IgD-negative memory B cell (primary cell): Measurements from ENCODE around the gene SPACA4. TPM values are rescaled to one million over a fixed set of nuclear protein-coding genes. Genes with fewer than 3 reads are reported as not detected.
"Not testable (repeated sequence)": the region's sequence is repeated elsewhere in the genome, so short reads cannot be mapped to it uniquely, and the experiment has no call there.

ENCODE experiments used
- H3K27ac Mint-ChIP-seq, 3 donors: one replicate each; pipeline ENCODE4 v1.8.0; 2020 to 2022; ENCODE audit warnings: mild to moderate bottlenecking in 3 of 3, mixed read lengths in 3 of 3, moderate library complexity in 1 of 3
- H3K27me3 Mint-ChIP-seq: one replicate; pipeline ENCODE4 v1.8.0; 2021; ENCODE audit warnings: mixed read lengths
- H3K36me3 Mint-ChIP-seq: one replicate; pipeline ENCODE4 v1.8.0; 2020; ENCODE audit warnings: mild to moderate bottlenecking, mixed read lengths
- H3K4me1 Mint-ChIP-seq, 3 donors: one replicate each; pipeline ENCODE4 v1.8.0; 2020 to 2022; ENCODE audit warnings: mixed read lengths in 3 of 3, mild to moderate bottlenecking in 1 of 3
- H3K4me3 Mint-ChIP-seq, 4 donors: one replicate each; pipeline ENCODE4 v1.8.0; 2020 to 2022; ENCODE audit warnings: mild to moderate bottlenecking in 4 of 4, mixed read lengths in 4 of 4, moderate library complexity in 3 of 4
- H3K9me3 Mint-ChIP-seq, 3 donors: one replicate each; pipeline ENCODE4 v1.8.0; 2020 to 2021; ENCODE audit warnings: mixed read lengths in 3 of 3, mild to moderate bottlenecking in 1 of 3
- polyA plus RNA-seq: library from polyadenylated mRNA; unstranded; fragments of 300-500 nt; fragmentation: Illumina TruSeq; gene quantifications from one replicate; pipeline ENCODE4 v1.2.3, GENCODE V29; 2021

Gene SPACA4
- not detected for polyA plus RNA-seq

- peak within 1 kb of the TSS in 1 of 3 donors; percentile 71 for H3K27ac Mint-ChIP-seq
- H3K27me3 Mint-ChIP-seq, result peaks cover 2% of the 10 kb centered on the region
- H3K36me3 Mint-ChIP-seq, result no peaks in the 10 kb centered on the region
- H3K4me1 Mint-ChIP-seq, result peaks cover 4 to 6% (median 4%) of the 10 kb centered on the region in 3 donors
- H3K9me3 Mint-ChIP-seq, result no peaks in the 10 kb centered on the region
- peak within 1 kb of the TSS in 1 of 4 donors; percentile 33 for H3K4me3 Mint-ChIP-seq
These were observed at the start of gene SPACA4 for GRCh38 chr19:48606463-48607358. Gene SPACA4, plus strand, starts transcription at chr19:48606742. Its CDS starts 237 bp downstream, at chr19:48606979.

- H3K27ac Mint-ChIP-seq, result no peak overlapping the region
- no peak overlapping the region for H3K4me3 Mint-ChIP-seq
- H3K9me3 Mint-ChIP-seq, result no peaks in the 10 kb centered on the region
- peaks cover 22% of the 10 kb centered on the region for H3K27me3 Mint-ChIP-seq
- H3K4me1 Mint-ChIP-seq, result peaks cover 0 to 4% (median 0%) of the 10 kb centered on the region in 3 donors
- no peaks in the 10 kb centered on the region for H3K36me3 Mint-ChIP-seq
These were observed 49.7 kb upstream of the SPACA4 start for GRCh38 chr19:48556825-48557224.

- H3K36me3 Mint-ChIP-seq, result no peaks in the 10 kb centered on the region
- H3K4me3 Mint-ChIP-seq, result no peak overlapping the region
- no peaks in the 10 kb centered on the region for H3K9me3 Mint-ChIP-seq
- H3K4me1 Mint-ChIP-seq, result peaks cover 0 to 4% (median 0%) of the 10 kb centered on the region in 3 donors
- peaks cover 21% of the 10 kb centered on the region for H3K27me3 Mint-ChIP-seq
- H3K27ac Mint-ChIP-seq, result no peak overlapping the region
These were observed 48.4 kb upstream of the SPACA4 start for GRCh38 chr19:48558018-48558684.

- Mint-ChIP-seq H3K4me1 (peaks cover 0 to 3% (median 0%) of the 10 kb centered on the region in 3 donors), H3K4me3 (no peak overlapping the region), H3K27ac (no peak overlapping the region), H3K36me3 (no peaks in the 10 kb centered on the region), H3K9me3 (no peaks in the 10 kb centered on the region), H3K27me3 (peaks cover 19% of the 10 kb centered on the region)
These were observed 46.4 kb upstream of the SPACA4 start for GRCh38 chr19:48560095-48560530.

GRCh38 chr19:48561412-48561811 lies 45.1 kb upstream of the SPACA4 start:
- H3K27ac Mint-ChIP-seq, result no peak overlapping the region
- H3K4me1 Mint-ChIP-seq, result peaks cover 0 to 3% (median 0%) of the 10 kb centered on the region in 3 donors
- H3K4me3 Mint-ChIP-seq, result no peak overlapping the region
- H3K36me3 Mint-ChIP-seq, result no peaks in the 10 kb centered on the region
- H3K27me3 Mint-ChIP-seq, result peaks cover 11% of the 10 kb centered on the region
- H3K9me3 Mint-ChIP-seq, result no peaks in the 10 kb centered on the region

- H3K27ac Mint-ChIP-seq, result no peak overlapping the region
- H3K27me3 Mint-ChIP-seq, result peaks cover 22% of the 10 kb centered on the region
- no peaks in the 10 kb centered on the region for H3K36me3 Mint-ChIP-seq
- no peak overlapping the region for H3K4me3 Mint-ChIP-seq
- no peaks in the 10 kb centered on the region for H3K9me3 Mint-ChIP-seq
- peaks cover 0 to 2% (median 0%) of the 10 kb centered on the region in 3 donors for H3K4me1 Mint-ChIP-seq
These were observed 41.5 kb upstream of the SPACA4 start for GRCh38 chr19:48565090-48565489.

GRCh38 chr19:48568345-48568886 lies 38.1 kb upstream of the SPACA4 start:
- Mint-ChIP-seq H3K9me3 (no peaks in the 10 kb centered on the region), H3K4me3 (no peak overlapping the region), H3K36me3 (no peaks in the 10 kb centered on the region), H3K4me1 (peaks cover 0 to 1% (median 0%) of the 10 kb centered on the region in 3 donors), H3K27ac (no peak overlapping the region), H3K27me3 (peaks cover 21% of the 10 kb centered on the region)

- no peak overlapping the region for H3K4me3 Mint-ChIP-seq
- peaks cover 0 to 5% (median 2%) of the 10 kb centered on the region in 3 donors for H3K4me1 Mint-ChIP-seq
- H3K9me3 Mint-ChIP-seq, result no peaks in the 10 kb centered on the region
These were observed 36.7 kb upstream of the SPACA4 start for GRCh38 chr19:48569814-48570213.

GRCh38 chr19:48571378-48572162 lies 35.0 kb upstream of the SPACA4 start:
- peaks cover 21% of the 10 kb centered on the region for H3K27me3 Mint-ChIP-seq
- H3K9me3 Mint-ChIP-seq, result no peaks in the 10 kb centered on the region
- no peak overlapping the region for H3K27ac Mint-ChIP-seq
- no peak overlapping the region for H3K4me3 Mint-ChIP-seq
- H3K4me1 Mint-ChIP-seq, result peaks cover 0 to 4% (median 2%) of the 10 kb centered on the region in 3 donors
- no peaks in the 10 kb centered on the region for H3K36me3 Mint-ChIP-seq

More at GRCh38 chr19:48569814-48570213, 36.7 kb upstream of the SPACA4 start:
- no peak overlapping the region for H3K27ac Mint-ChIP-seq
- H3K27me3 Mint-ChIP-seq, result peaks cover 21% of the 10 kb centered on the region
- H3K36me3 Mint-ChIP-seq, result no peaks in the 10 kb centered on the region

- no peaks in the 10 kb centered on the region for H3K9me3 Mint-ChIP-seq
- peaks cover 11% of the 10 kb centered on the region for H3K27me3 Mint-ChIP-seq
- H3K4me3 Mint-ChIP-seq, result no peak overlapping the region
- no peak overlapping the region for H3K27ac Mint-ChIP-seq
- H3K4me1 Mint-ChIP-seq, result peaks cover 0 to 6% (median 2%) of the 10 kb centered on the region in 3 donors
- no peaks in the 10 kb centered on the region for H3K36me3 Mint-ChIP-seq
These were observed 33.4 kb upstream of the SPACA4 start for GRCh38 chr19:48573163-48573505.

- peak overlapping the region in 1 of 3 donors; percentile 23 for H3K27ac Mint-ChIP-seq
- H3K4me1 Mint-ChIP-seq, result peaks cover 0 to 6% (median 2%) of the 10 kb centered on the region in 3 donors
- no peaks in the 10 kb centered on the region for H3K36me3 Mint-ChIP-seq
- peaks cover 2% of the 10 kb centered on the region for H3K27me3 Mint-ChIP-seq
- no peak overlapping the region for H3K4me3 Mint-ChIP-seq
- peaks cover 0 to 1% (median 0%) of the 10 kb centered on the region in 3 donors for H3K9me3 Mint-ChIP-seq
These were observed 30.5 kb upstream of the SPACA4 start for GRCh38 chr19:48575931-48576622.

GRCh38 chr19:48577908-48578307 lies 28.6 kb upstream of the SPACA4 start:
- H3K36me3 Mint-ChIP-seq, H3K27me3 Mint-ChIP-seq, H3K9me3 Mint-ChIP-seq, H3K4me1 Mint-ChIP-seq, H3K4me3 Mint-ChIP-seq, H3K27ac Mint-ChIP-seq: not testable (repeated sequence)

- Mint-ChIP-seq H3K27me3 (no peaks in the 10 kb centered on the region), H3K9me3 (peaks cover 0 to 1% (median 0%) of the 10 kb centered on the region in 3 donors), H3K27ac (no peak overlapping the region), H3K4me1 (peaks cover 0 to 6% (median 2%) of the 10 kb centered on the region in 3 donors), H3K4me3 (peak overlapping the region in 1 of 4 donors; percentile 39), H3K36me3 (no peaks in the 10 kb centered on the region)
These were observed 27.7 kb upstream of the SPACA4 start for GRCh38 chr19:48578891-48579290.

- Mint-ChIP-seq H3K9me3 (peaks cover 0 to 1% (median 0%) of the 10 kb centered on the region in 3 donors), H3K27ac (peak overlapping the region in 1 of 3 donors; percentile 59), H3K27me3 (no peaks in the 10 kb centered on the region), H3K36me3 (no peaks in the 10 kb centered on the region), H3K4me1 (peaks cover 3 to 6% (median 3%) of the 10 kb centered on the region in 3 donors), H3K4me3 (no peak overlapping the region)
These were observed 24.4 kb upstream of the SPACA4 start for GRCh38 chr19:48582168-48582567.
